ENCODE measurements around the gene RNU2-1.
"Not testable (repeated sequence)": the region's sequence is repeated elsewhere in the genome, so short reads cannot be mapped to it uniquely, and the experiment has no call there.

The RNU2-1 gene

DNA sequence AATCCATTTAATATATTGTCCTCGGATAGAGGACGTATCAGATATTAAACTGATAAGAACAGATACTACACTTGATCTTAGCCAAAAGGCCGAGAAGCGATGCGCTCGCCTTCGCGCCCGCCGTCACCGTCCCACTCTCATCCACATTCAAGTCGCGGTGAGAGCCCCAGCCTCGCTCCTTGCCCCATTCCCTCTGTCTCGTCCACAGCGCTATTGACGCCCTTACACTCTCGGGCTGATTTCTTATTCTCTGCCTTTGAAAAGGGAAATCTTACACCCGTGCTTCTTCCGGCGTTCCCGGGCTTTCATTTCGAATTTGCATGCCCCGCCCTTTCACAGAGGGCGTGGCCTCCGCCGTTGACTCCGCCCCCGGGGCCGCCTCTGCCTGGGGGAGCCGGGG, at the start of gene RNU2-1:
Gene RNU2-1 (minus strand): TSS at position 101 of the 400 bp plus-strand sequence.
- in situ Hi-C loops (cut with MboI; ENCODE audit: low sequenced_read_pairs), result not testable (repeated sequence)

DNA sequence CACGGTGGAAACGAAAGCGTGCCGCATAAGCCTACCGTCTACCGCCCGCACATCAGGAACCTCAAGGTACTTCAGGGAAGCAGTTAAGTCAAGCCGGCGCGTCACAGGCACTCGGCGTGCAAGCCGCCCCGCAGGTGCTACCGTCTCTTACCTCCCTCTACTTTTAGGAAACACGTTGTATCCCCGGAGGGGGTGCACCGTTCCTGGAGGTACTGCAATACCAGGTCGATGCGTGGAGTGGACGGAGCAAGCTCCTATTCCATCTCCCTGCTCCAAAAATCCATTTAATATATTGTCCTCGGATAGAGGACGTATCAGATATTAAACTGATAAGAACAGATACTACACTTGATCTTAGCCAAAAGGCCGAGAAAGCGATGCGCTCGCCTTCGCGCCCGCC, 39.1 kb upstream of the RNU2-1 start:
- in situ Hi-C loops (cut with MboI; ENCODE audit: low sequenced_read_pairs), result not testable (repeated sequence)

DNA sequence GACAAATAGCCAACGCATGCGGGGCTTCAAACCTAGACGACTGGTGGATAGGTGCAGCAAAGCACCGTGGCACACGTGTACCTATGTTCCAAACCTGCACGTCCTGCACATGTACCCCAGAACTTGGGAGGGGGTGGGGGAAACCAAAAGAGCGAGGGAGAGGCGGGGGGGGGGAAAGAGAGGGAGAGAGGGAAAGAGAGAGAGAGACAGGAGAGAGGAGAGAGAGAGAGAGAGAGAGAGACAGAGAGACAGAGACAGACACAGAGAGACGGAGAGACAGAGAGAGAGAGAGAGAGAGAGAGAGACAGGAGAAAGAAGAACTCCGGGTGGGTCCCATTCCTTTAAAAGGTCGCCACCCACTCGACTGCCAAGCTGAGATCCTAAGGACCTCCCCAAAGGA, 38.7 kb upstream of the RNU2-1 start:
- in situ Hi-C loops (cut with MboI; ENCODE audit: low sequenced_read_pairs), result not testable (repeated sequence)

DNA sequence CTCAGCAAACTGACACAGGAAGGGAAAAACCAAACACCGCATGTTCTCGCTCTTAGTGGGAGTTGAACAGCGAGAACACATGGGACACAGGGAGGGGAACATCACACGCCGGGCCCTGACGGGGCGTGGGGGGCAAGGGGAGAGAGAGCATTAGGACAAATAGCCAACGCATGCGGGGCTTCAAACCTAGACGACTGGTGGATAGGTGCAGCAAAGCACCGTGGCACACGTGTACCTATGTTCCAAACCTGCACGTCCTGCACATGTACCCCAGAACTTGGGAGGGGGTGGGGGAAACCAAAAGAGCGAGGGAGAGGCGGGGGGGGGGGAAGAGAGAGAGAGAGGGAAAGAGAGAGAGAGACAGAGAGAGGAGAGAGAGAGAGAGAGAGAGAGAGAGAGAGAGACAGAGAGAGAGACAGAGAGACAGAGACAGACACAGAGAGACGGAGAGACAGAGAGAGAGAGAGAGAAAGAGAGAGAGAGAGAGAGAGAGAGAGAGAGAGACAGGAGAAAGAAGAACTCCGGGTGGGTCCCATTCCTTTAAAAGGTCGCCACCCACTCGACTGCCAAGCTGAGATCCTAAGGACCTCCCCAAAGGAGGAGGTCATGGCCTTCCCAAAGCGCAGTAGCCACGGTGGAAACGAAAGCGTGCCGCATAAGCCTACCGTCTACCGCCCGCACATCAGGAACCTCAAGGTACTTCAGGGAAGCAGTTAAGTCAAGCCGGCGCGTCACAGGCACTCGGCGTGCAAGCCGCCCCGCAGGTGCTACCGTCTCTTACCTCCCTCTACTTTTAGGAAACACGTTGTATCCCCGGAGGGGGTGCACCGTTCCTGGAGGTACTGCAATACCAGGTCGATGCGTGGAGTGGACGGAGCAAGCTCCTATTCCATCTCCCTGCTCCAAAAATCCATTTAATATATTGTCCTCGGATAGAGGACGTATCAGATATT, 37.1 kb upstream of the RNU2-1 start:
- in situ Hi-C loops (cut with MboI; ENCODE audit: low sequenced_read_pairs), result not testable (repeated sequence)

DNA sequence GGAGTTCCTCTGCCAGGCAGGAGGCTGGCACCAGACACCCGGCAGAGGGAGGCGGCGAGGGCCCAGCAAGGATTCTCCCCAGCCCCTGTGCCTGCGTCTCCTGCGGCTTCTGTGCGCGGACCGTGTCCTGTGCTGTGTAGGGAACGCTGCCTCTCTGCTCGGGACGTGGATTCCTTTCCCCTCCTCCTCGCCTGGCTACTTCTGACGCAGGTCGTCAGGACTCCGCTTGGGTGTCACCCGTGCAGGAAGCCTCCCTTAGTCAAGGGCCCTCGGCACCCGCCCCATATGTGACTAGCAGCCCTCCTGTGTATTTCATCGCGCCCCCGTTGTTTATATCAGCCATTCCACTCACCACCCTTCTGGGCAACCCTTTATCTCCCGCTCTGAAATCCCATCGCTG, 12.7 kb upstream of the RNU2-1 start:
- in situ Hi-C loops (cut with MboI; ENCODE audit: low sequenced_read_pairs), result not testable (repeated sequence)

DNA sequence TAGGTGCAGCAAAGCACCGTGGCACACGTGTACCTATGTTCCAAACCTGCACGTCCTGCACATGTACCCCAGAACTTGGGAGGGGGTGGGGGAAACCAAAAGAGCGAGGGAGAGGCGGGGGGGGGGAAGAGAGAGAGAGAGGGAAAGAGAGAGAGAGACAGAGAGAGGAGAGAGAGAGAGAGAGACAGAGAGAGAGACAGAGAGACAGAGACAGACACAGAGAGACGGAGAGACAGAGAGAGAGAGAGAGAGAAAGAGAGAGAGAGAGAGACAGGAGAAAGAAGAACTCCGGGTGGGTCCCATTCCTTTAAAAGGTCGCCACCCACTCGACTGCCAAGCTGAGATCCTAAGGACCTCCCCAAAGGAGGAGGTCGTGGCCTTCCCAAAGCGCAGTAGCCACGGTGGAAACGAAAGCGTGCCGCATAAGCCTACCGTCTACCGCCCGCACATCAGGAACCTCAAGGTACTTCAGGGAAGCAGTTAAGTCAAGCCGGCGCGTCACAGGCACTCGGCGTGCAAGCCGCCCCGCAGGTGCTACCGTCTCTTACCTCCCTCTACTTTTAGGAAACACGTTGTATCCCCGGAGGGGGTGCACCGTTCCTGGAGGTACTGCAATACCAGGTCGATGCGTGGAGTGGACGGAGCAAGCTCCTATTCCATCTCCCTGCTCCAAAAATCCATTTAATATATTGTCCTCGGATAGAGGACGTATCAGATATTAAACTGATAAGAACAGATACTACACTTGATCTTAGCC, 7.0 kb upstream of the RNU2-1 start:
- in situ Hi-C loops (cut with MboI; ENCODE audit: low sequenced_read_pairs), result not testable (repeated sequence)

DNA sequence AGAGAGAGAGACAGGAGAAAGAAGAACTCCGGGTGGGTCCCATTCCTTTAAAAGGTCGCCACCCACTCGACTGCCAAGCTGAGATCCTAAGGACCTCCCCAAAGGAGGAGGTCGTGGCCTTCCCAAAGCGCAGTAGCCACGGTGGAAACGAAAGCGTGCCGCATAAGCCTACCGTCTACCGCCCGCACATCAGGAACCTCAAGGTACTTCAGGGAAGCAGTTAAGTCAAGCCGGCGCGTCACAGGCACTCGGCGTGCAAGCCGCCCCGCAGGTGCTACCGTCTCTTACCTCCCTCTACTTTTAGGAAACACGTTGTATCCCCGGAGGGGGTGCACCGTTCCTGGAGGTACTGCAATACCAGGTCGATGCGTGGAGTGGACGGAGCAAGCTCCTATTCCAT, 5.8 kb upstream of the RNU2-1 start:
- in situ Hi-C loops (cut with MboI; ENCODE audit: low sequenced_read_pairs), result not testable (repeated sequence)

DNA sequence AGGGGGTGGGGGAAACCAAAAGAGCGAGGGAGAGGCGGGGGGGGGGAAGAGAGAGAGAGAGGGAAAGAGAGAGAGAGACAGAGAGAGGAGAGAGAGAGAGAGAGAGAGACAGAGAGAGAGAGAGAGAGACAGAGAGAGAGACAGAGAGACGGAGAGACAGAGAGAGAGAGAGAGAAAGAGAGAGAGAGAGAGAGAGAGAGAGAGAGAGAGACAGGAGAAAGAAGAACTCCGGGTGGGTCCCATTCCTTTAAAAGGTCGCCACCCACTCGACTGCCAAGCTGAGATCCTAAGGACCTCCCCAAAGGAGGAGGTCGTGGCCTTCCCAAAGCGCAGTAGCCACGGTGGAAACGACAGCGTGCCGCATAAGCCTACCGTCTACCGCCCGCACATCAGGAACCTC, 514 bp downstream of the RNU2-1 start:
- in situ Hi-C loops (cut with MboI; ENCODE audit: low sequenced_read_pairs), result not testable (repeated sequence)

DNA sequence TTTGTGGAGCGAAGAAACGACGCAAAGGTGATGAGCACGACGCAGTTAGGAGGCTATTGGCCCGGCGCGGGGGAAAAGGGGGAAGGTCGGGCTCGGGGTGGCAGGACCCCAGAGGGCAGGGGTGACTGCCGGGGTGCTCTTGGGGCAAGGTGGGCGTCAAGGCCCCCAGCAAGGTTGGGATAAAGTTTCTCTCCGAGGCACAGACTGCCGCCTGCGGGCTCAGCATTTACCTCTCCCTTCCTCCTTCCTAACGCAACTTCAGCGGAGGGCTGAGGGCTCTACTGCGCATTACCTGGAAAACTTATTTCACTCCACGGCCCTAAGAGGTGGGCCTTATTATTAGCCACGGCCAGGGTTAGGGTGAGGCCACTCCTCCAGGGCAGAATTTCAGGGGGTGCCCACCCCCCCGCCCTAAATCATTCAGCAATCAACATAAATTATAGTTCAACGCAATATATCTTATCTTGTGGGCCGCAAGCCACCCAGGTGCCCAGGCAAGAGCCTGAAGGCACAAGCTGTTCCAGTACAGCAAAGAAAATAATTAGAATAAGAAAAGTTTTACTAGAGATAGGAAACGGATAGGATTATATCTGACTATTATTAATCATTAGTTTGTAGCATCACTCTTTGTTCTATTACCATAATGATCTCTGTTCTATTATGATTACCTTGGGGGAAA, 1.6 kb downstream of the RNU2-1 start:
- in situ Hi-C loops (cut with MboI; ENCODE audit: low sequenced_read_pairs), result not testable (repeated sequence)

DNA sequence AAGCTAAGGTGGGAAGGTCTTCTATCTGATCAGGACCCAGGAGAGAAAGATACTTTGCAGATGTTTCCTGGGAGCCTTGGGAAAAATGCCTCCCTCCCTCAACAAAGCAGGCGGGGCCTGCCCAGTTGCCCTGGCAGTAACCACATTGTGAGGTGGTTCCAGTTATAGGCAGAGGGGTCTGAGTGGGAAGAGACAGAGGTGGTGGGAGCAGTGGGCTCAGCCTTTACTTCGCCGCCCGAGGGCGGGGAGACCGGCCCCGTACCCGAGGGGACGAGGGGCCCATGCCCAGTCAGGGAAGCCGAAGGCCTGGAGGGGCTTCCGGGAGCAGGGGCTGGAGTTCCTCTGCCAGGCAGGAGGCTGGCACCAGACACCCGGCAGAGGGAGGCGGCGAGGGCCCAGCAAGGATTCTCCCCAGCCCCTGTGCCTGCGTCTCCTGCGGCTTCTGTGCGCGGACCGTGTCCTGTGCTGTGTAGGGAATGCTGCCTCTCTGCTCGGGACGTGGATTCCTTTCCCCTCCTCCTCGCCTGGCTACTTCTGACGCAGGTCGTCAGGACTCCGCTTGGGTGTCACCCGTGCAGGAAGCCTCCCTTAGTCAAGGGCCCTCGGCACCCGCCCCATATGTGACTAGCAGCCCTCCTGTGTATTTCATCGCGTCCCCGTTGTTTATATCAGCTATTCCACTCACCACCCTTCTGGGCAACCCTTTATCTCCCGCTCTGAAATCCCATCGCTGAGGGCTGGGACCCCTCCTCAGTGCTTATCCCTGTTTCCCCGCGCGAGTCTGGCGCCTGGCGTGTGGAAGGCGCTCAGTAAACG, 2.4 kb downstream of the RNU2-1 start:
- in situ Hi-C loops (cut with MboI; ENCODE audit: low sequenced_read_pairs), result not testable (repeated sequence)

DNA sequence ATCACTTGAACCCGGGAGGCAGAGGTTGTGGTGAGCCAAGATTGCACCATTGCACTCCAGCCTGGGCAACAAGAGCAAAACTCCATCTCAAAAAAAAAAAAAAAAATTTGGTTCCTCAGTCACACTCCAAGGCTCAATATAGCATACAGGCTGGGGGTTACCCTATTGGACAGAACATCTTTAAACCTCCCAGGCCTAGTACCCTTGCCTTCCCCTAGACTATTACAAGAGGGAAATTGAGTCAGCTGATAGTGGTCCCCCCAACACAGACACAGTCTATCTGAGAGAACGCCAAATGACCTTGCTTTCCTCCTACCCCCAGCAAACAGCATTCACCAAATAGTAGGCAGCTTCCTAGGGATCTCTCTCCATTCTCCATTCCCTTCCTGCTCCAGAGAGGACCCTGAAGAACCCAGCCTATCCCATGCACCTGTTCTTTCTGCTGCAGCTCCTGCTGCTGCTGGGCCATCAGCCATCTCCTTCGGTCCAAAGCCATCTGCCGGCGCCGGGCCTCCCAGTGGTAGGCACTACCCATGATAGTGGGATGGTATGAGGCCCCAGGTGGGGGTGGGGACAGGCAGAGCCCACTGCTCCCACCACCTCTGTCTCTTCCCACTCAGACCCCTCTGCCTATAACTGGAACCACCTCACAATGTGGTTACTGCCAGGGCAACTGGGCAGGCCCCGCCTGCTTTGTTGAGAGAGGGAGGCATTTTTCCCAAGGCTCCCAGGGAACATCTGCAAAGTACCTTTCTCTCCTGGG, 5.6 kb downstream of the RNU2-1 start, which contains the start of gene CCDC200:
Gene CCDC200 (minus strand): TSS at position 604 of the 763 bp plus-strand sequence. CDS start 69 bp downstream, at position 535.
- in situ Hi-C loops (cut with MboI; ENCODE audit: low sequenced_read_pairs), result loop anchor here (10.0 kb wide), 1 partner anchor 53 kb away; the partner anchor contains the start of gene NBR1

DNA sequence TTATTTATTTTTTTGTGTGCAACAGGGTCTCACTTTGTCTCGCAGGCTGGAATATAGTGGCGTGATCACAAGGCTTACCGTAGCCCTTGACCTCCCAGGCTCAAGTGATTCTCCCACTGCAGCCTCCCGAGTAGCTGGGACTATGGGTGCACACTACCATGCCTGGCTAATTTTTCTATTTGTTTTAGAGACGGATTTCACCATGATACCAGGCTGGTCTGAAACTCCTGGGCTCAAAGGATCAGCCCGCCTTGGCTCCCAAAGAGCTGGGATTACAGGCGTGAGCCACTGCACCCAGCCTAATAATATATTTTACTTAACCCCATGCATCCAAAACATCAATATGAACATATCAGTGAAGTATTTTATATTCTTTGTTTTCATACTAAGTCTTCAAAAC, 7.4 kb downstream of the RNU2-1 start:
- in situ Hi-C loops (cut with MboI; ENCODE audit: low sequenced_read_pairs), result loop anchor here (10.0 kb wide), 1 partner anchor 52 kb away; the partner anchor contains the start of gene NBR1

DNA sequence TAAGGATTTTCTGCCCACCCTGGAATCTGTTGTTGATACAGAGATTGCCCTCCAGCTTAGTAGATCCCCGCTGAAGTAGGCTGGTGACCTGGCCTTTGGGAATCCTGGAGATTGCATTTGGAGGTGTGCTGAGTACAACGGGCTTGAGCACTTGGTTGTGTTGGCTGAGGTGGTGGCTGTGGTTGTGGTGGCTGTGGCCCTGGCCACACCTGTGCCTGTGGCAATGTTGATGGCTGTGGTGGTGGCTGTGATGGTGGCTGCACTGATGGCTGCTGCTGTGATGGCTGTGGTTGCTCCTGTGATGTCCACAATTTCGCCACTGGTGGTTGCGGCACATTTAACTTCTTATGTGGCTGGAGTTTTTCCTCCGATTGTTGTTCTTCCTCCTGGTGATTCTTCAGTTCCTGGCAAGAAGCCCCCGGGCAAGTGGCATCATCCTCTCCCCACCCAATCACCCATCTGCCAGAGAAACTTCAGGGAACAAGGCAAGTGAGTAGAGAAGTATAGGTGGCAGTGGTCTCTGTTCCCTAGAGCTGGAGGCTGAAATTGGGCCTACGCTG, 9.6 kb downstream of the RNU2-1 start:
- in situ Hi-C loops (cut with MboI; ENCODE audit: low sequenced_read_pairs), result loop anchor here (10.0 to 25.0 kb wide), 2 partner anchors 49 to 88 kb away; partner anchors contain the start of gene NBR1

DNA sequence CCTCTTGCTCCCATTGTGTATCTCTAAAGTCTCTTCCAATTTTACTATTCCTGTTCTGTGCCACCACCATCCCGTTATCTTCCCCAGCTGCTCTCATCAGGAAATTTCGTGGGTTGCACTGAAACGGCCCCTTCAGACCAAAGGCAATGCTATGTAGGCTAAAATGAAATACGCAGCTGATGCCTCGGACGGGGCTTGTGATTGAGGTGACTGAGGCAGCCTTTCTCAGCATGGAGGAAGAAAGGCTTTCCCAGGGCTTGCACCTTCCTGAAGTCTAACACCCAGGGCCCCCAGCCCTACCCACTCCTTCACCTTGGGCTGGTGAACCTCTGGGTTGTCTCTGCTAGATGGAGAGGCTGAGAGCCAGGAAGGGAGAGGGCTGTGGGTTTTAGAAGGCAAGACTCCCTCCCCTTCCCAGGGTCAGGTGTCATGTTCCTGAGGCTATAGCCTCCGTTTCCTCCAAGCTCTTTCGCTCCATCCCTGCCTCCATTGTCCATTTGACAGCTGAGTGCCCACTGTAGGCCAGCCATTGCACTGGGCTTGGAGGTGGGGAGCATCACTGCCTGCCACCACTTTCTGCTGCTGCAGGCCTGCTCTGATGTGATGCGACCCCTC, 13.2 kb downstream of the RNU2-1 start:
- in situ Hi-C loops (cut with MboI; ENCODE audit: low sequenced_read_pairs), result loop anchor here (10.0 to 25.0 kb wide), 2 partner anchors 46 to 92 kb away; partner anchors contain the start of gene NBR1

DNA sequence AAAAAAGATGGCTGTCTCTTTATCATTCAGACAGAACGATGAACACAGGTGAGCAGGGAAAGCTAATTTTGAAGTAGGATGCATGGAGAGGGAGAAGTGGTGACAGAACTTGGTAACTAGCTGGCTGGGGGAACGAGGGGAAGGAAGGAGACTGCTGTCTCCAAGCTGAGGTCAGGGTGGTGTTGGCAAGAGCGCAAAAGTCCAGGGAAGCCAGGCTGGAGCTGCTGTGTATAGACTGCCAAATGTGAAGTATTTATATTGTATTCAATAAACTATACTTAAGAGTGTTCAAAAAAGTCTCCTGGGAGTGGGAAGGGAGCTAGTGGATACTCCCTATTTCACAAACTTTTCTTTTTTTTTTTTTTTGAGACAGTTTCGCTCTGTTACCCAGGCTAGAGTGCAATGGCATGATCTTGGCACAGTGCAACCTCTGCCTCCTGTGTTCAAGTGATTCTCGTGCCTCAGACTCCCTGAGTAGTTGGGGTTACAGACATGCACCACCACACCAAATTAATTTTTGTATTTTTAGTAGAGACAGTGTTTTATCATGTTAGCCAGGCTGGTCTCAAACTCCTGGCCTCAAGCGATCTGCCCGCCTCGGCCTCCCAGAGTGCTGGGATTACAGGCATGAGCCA, 13.9 kb downstream of the RNU2-1 start:
- in situ Hi-C loops (cut with MboI; ENCODE audit: low sequenced_read_pairs), result loop anchor here (10.0 to 25.0 kb wide), 2 partner anchors 45 to 92 kb away; partner anchors contain the start of gene NBR1

DNA sequence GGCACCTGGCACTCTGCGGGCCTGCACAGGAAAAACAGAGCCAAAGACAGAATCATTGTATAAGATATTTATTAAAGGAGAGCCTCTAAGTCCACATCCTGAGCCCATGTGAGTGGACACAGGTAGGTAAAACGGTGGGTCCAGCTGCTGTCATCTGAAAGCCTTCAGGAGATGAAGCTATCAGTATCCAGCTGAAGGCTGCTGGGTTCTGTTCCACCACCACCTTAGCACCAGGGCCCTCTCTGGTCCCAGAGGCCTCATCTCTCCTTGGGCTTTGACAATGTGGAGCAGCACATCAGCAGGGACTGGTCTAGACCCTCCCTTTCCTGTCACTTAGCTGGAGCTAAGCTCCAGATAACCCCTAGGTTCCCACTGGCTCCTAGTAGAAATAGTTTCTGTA, 14.8 kb downstream of the RNU2-1 start:
- in situ Hi-C loops (cut with MboI; ENCODE audit: low sequenced_read_pairs), result loop anchor here (25.0 kb wide), 1 partner anchor 93 kb away; no protein-coding TSS in a partner anchor

DNA sequence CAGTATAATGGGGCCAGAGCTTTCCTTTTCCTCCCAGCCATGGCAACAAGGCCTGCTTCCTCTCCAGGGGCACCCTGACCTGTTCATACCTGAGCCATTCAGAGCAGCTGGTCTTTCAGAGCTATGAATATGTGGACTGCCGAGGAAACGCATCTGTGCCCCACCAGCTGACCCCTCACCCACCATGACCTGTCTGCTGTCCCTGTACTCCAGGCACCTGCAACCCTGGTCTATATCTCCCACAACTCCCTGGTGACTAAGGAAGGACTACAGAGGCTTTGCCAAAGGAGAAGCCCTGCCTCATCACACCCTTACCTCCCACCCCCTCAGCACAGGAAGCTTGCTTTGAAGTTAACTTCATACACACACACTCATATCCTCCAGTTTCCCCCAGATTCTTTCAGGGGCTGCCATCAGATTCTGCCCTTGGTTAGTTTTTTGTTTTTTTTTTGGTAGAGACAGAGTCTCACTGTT, 16.1 kb downstream of the RNU2-1 start:
- in situ Hi-C loops (cut with MboI; ENCODE audit: low sequenced_read_pairs), result loop anchor here (25.0 kb wide), 1 partner anchor 95 kb away; no protein-coding TSS in a partner anchor
